ENCODE data around the gene TRIAP1. TPM values are rescaled to one million over a fixed set of nuclear protein-coding genes. Genes with fewer than 3 reads are reported as not detected.
"Not testable (repeated sequence)": the region's sequence is repeated elsewhere in the genome, so short reads cannot be mapped to it uniquely, and the experiment has no call there.

Gene TRIAP1
- total RNA-seq, 1 donor from 2014 or later = 19.9 TPM

DNA sequence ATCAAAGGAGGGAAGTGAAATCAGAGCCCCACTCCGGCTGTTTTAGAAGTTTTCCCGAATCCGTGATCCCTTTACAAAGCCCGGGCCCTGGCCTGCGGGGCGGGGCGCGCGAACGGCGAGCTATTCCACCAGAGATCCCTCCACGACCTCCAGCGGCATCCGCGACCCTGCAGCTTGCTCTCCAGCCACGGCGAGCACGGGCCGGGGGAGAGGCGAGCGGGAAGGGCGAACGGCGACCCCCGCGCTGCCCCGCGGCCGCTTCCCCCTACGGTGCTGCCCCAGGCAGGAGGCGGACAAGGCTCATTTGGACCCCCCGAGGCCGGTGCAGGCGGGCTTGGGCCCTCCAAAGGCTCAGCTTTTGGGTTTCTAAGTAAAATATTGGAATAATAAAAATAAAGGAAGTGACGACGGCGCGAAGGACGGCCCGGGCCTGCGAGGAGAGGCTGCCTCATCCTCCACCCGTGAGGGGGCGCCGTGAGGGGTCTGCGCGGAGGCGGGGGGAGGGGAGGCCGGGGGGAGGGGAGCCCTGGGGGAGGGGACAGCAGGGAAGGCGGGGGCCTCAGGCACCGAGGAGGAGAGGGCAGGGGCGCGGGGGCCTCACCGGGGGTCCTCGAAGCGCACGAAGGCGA is 22.8 kb upstream of the TRIAP1 start:
- DNase-seq (ENCODE audit: low spot score) = no peak

DNA sequence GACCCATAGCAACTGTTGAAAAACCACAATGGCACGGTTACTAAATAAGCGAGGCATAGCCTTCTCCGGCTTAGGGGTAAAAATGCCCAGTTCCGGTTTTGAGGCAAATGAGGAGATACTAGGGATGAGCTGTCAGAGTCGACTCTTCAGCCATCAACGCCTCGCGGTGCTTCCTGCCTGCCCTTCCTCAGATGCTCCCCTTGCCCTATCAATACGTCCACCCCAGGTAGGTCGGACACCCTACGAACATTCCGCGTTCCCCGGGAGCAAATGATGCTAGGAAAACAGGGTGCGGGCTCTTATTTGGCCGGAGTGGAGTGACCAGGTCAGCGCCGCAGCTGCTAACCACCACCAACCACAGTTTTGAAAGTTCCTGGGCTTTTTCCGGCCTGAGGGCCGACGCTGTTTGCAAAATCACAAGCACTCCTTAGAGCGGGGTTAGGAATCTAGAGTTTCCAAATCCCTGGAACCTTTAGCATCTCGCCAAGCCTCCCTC is 22.2 kb upstream of the TRIAP1 start:
- no peak for DNase-seq (ENCODE audit: low spot score)

DNA sequence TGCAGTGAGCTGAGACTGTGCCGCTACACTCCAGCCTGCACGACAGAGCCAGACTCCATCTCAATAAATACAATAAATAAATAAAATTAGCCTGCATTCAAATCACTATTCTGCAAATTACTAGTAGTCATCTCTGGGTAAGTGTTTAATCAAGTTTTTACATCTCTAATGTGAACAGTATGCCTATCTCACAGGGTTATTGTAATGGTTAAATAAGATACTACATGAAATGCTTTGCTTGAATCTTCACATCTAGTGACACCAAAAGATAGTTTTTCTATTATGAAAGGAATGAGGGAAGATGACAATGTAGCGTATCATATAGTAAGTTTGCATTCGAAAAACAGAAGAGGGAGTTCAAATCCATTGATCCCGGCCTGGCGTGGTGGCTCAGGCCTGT is 21.3 kb upstream of the TRIAP1 start:
- peak; percentile 28 for DNase-seq (ENCODE audit: low spot score)

DNA sequence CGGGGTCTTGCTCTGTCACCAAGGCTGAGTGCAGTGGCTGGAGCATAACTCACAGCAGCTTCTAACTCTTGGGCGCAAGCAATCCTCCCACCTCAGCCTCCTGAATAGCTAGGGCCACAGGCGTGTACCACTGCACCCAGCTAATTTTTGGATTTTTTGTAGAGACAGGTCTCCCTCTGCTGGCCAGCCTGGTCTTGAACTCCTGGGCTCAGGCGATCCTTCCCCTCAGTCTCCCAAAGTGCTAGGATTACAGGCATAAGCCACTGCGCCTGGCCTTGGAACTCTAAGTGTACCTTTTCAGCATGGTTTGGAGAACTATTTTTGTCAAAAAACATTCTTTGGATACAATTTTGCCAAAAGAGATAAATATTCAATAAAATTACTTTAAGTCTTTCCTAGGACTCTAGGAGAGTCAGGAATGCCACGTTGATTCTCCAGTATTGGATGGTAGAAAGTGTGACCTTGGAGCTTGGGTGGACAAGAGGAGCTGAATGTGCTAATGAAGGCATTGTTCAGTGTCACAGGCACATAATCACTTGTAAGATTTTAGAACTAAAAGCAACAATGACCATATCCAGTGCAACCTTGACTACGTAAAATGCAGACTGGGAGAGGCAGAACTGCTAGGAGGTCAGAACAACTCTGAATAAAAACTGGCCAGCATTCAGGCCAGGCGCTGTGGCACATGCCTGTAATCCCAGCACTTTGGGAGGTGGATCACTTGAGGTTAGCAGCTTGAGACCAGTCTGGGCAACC is 20.6 kb upstream of the TRIAP1 start:
- peak; percentile 39 for DNase-seq (ENCODE audit: low spot score)

DNA sequence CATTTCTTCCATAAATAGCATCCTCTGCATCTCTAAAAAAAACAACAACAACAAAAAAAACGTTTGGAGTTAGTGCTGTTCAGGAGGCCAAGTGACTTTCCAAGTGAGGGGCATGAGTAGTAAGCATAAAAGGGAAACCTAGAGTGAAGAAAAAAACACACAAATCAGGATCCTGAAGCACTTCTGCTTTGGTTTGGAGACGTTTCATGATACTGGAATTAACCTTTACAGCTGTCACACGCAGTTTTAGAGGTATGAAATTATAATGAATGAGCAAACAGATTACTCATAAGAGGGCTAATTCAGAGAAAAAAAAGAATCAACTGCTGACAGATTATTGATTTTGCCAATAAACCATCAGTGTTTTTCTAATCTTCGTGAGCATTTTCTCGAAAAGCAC is 19.6 kb upstream of the TRIAP1 start:
- no peak for DNase-seq (ENCODE audit: low spot score)

DNA sequence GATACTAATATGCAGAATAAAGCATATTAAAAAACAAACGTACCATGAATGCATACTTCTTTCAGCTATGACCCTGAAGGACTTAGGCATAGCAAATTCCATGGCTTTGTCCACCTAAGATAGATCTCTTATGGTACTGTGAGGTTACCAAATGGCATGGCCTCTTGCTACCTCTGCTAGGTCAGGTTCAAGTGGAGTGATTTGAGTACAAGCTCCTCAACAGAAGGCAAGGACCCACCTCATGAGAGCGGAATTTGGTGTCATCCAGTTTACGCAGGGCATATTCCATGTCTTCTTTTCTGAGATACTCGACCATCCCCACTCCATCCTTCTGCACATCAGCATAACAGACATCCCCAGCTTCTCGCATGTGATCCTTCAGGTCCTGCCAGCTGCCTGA is 17.5 kb upstream of the TRIAP1 start:
- no peak for DNase-seq (ENCODE audit: low spot score)

DNA sequence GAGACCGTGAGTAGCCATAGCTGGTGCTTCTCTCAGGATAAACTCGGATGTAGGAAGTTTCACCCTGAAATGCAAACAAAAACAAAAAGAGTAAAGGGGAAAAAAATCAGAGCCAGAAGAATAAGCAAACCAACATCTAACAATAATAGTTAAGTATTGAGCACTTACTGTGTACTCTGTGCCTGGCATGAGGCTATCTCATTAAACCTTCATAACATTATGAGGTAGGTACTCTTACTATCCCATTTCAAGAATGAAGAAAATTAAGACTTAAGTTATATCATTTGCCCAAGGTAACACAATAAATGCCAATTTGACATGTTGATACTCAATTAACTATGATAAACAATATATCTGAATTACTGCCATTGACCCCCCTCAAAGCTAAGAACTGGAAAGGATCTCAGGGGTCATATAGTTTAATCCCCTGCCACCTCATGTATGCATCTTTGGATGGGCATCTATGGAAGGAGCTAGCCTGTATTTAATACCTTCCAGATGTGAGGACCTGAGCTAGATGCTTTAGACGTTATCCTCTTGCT is 16.0 kb upstream of the TRIAP1 start:
- no peak for DNase-seq (ENCODE audit: low spot score)

DNA sequence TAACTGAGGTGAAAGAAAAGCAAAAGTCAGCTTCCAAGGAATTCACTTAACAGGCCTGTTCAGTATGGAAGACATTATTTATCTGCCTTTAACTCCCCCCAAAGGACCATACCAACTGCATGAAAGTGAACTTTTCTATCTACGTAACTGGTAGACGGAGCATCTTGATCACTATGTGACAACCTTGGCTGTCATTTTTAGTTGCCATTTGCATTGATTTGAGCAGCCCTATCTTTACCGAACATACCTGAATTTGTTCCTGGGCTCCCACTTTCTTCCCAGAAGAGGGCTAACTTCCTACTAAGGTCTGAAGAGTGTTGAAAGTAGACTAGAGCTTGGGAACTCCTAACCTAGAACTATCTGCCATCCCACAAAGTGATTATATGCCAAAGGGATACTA is 14.0 kb upstream of the TRIAP1 start:
- DNase-seq (ENCODE audit: low spot score) = no peak

DNA sequence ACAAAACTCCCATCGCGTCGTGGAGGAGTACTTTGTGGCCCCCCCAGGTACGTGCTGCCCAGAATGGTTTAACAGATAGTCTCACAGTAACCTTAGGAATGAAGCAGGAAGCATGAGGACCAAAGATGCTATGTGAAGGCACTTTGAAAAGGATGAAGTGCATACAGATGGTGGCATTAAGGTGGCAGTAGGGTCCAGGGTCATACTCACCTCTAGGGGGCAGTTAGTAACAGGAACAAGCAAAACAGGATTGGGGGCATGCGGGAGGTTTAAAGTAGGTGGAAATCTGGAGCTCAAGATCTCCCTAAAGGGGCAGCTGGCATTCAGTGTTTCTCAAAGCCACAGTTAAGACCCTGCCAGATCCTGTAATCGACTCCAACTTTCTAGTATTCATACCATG is 10.9 kb upstream of the TRIAP1 start:
- DNase-seq (ENCODE audit: low spot score) = no peak

DNA sequence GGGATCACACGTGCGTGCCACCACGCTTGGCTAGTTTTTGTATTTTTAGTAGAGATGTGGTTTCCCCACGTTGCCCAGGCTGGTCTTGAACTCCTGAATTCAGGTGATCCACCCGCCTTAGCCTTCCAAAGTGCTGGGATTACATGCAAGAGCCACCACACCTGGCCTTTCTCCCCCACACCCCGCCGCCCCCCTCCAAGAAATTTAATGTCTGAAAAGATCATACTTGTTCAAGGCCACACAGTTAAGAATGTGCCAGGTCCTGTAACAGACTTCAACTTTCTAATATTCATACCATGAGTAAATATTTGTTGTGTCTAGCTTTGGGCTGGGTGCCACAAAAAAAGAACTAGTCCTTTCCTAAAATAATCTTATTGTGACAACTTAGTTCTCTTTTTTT is 9.1 kb upstream of the TRIAP1 start:
- DNase-seq (ENCODE audit: low spot score) = no peak

DNA sequence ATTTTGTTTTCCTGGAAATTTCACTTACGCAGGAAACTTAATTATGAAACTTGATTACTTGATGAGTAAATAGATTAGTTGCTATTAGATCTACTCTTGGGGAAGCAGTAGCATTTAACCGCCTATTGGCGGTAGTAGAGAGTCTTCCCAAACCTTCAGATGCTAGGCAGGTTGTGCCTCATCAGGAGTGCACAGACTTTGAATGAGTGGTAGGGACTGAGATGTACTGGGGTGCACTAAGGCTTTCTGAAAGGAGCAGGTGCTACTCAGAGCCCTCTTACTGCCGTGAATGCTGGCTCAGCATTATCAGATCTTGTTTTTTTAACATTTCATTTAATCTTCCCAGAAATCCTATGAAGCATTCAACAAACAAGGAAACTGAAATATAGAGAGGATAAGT is 7.8 kb upstream of the TRIAP1 start:
- no peak for DNase-seq (ENCODE audit: low spot score)

DNA sequence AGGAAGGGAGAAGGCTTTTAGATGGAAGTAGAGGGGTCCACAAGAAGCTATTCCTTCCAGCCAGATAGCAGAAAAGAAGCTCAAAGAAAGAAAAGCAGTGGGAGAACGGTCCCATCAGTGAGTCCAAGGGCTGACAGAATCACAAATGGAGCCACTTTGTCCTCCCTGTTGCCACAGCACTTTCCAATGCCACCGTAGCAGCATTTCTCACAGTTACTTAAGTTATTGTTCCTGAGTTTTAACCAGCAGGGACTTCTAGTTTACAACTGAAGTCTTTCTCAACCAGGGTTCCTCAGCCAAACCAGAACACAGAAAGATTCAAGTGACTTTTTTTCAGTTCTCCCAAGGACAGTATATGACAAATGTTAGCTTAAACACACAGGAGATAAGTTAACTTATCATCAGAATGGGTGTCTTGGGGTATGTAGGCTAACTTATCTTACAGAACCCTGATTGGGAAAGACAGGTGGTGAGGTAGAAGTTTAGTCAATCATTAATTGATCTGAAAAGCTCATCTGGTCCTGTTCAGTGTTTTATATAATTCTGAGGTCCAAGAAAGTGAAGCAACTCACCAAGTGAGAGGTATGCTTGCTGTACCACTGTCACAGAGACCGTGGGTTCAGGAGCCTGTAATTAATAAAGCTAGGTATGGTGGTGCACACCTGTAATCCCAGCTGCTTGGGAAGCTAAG is 7.0 kb upstream of the TRIAP1 start:
- DNase-seq (ENCODE audit: low spot score) = no peak

DNA sequence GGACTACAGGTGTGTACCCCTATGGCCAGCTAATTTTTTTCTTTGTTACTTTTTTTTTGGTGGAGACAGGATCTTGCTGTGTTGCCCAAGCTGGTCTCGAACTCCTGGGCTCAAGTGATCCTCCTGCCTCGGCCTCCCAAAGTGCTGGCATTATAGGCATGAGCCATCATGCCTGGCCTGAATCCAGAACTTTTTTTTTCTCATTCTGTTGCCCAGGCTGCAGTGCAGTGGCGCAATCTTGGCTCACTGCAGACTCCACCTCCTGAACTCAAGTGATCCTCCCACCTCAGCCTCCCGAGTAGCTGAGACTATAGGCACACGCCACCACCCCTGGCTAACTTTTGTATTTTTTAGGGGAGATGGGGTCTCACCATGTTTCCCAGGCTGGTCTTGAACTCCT is 6.3 kb upstream of the TRIAP1 start:
- DNase-seq (ENCODE audit: low spot score) = not testable (repeated sequence)

DNA sequence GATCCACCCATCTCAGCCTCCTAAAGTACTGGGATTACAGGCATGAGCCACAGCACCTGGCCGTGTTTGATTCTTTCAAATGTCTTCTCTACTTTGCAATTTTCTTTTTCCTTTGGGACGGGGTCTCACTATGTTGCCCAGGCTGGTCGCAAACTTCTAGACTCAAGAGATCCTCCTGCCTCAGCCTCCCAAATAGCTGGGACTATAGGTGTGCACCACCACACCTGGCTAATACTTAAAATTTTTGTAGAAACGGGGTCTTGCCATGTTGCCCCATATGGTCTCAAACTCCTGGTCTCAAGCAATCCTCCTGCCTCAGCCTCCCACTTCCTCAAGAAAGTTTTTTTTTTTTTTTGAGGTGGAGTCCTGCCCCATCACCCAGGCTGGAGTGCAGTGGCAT is 1.8 kb upstream of the TRIAP1 start:
- no peak for DNase-seq (ENCODE audit: low spot score)

DNA sequence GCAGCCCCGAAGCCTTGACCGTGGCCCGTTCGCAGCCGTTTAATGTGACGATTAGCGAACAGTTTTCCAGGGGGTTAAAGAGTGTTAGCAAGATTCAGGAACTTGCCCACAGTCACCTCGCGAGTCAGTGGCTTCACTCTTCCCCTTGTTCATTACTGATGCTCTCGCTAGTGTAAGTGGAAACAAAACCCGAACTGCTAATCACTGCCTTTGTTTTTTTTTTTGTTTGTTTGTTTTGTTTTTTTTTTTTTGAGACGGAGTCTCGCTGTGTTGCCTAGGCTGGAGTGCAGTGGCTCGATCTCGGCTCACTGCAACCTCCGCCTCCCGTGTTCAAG is 627 bp upstream of the TRIAP1 start:
- DNase-seq (ENCODE audit: low spot score) = peak; percentile 65

DNA sequence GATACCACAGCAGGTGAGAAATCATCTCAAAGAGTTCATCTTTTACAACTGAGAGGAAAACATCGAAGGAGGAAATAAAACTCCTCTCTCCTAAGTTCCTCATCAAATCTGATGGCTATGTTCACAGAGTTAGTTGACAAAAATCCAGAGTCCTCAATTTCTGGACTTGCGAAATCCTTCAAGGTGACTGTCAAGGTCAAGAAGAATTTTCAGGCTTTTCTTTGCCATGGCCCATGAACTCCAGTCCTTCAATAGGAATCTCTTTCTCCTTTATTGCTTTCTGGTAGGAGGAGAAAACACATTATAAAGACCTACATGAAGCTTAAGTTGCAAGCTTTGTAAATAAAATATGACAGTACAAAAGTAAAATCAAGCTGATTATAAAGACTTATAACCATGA is 1.5 kb downstream of the TRIAP1 start:
- DNase-seq (ENCODE audit: low spot score) = no peak

DNA sequence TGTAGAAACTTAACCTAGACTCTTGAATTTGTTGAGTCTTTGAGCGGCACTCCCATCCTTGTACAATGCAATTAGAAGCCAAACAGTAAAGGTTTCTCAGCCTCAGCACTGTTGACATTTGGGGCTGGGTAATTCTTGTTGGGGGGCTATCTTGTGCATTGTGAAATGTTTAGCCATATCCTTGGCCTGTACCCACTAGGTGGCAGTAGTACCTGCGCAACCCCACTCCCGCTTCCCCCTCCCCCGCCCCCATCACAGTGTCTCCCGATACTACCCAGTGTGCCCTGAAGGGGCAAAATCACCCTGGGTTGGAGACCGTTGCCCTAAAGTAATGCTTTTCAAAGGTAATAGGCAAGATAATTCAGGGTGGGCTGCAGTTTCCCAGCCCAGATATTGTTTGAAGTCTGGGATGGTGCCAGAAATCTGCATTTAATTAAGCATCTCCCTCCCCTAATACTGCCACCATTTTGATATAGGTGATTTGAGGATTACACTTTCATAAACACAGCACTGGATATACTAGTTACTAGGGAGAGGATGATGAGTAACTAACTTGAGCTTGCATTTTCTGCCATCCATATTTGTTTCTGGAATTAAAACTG is 6.4 kb downstream of the TRIAP1 start:
- no peak for DNase-seq (ENCODE audit: low spot score)

DNA sequence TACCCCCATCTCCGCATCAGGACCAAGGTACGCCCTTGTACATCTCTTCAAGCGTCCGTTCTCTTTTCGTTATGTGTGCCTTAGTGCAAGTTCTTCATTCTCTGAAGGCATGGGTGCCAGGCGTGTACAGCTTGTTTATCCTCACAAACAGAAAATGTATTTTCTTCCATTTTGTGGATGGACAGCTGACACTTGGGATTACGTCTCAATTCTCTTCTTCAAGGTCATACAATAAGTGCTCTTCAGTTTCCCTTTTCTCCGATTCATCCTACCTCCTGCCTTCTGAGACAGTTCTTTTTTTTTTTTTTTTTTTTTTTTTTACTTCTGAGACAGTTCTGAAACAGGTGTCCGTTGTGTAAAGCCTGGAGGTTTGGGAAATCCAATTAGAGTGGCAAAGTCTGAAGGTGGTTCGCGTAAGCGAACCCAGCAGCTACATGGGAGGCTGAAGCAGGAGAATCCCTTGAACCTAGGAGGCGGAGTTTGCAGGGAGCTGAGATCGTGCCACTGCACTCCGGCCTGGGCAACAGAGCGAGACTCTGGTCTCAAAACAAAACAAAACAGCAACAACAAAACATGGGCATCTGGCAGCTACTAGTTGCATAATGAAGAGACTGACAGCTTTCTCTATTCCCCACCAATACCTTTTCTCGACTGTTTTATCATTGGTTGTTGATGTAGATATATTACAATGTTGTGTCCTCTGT is 7.5 kb downstream of the TRIAP1 start:
- DNase-seq (ENCODE audit: low spot score) = no peak

DNA sequence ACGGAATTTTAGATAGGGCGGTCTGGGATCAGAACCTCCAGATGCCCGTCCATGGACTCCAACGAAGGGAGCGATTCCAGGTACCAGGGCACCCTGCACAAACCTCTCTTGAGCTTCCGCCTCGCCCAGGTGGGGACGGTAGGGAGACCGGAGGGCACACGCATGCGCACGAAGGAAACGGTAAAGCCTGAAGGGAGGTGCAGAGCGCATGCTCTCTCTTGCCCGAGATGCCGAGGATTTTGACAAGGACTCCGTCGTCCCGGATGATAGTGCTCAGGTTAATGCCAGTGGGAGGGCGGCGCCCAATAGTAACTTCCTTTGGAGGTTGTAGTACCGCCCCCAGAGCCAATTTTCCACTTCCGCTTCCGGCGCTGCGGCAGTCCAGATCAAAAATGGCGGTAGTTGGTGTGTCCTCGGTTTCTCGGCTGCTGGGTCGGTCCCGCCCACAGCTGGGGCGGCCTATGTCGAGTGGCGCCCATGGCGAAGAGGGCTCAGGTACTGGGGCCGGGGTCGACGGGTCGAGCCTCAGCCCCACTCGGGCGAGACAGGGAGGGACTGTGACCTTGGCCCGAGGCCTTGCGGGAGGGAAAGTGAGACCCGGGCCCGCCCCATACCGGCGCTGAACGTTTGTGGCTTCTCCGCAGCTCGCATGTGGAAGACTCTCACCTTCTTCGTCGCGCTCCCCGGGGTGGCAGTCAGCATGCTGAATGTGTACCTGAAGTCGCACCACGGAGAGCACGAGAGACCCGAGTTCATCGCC is 8.3 kb downstream of the TRIAP1 start, which contains the start of gene COX6A1:
COX6A1 (plus strand) TSS at position 379 of the 760 bp plus-strand sequence; CDS start at position 393, 14 bp downstream.
- DNase-seq (ENCODE audit: low spot score) = peak; percentile 97

All from mesenteric fat pad (tissue), 1 donor.